HG03159 (cell line): ENCODE results near the gene IL9.

Experiments used
- ATAC-seq: cut with Tn5 transposase; IDR thresholded peaks from one replicate; pipeline ENCODE4 v1.9.1; 2021; ENCODE audit warnings: mild to moderate bottlenecking, moderate library complexity; ENCODE audit not compliant: unreplicated experiment

The IL9 gene

GRCh38 chr5:135895474-135896006 is at the start of gene IL9:
Gene IL9, minus strand, starts transcription at chr5:135895841. Its CDS starts 25 bp downstream, at chr5:135895816.
- ATAC-seq = no peak

GRCh38 chr5:135944967-135945560 is 49.4 kb upstream of the IL9 start:
- ATAC-seq = no peak

- ATAC-seq = no peak
These were observed 48.9 kb upstream of the IL9 start for GRCh38 chr5:135944564-135944963.

GRCh38 chr5:135942202-135942771 is 46.6 kb upstream of the IL9 start:
- no peak for ATAC-seq

GRCh38 chr5:135941711-135942110 is 46.1 kb upstream of the IL9 start:
- ATAC-seq = no peak

GRCh38 chr5:135937245-135937911 is 41.7 kb upstream of the IL9 start:
- no peak for ATAC-seq

- no peak for ATAC-seq
These were observed 39.3 kb upstream of the IL9 start for GRCh38 chr5:135934939-135935338.

GRCh38 chr5:135930949-135931295 is 35.3 kb upstream of the IL9 start:
- ATAC-seq = no peak

- ATAC-seq = no peak
These were observed 34.6 kb upstream of the IL9 start for GRCh38 chr5:135930029-135930948.

- no peak for ATAC-seq
These were observed 25.7 kb upstream of the IL9 start for GRCh38 chr5:135921388-135921787.

- no peak for ATAC-seq
These were observed 24.6 kb upstream of the IL9 start for GRCh38 chr5:135920199-135920598.

GRCh38 chr5:135916638-135917263 is 21.1 kb upstream of the IL9 start:
- ATAC-seq = no peak

GRCh38 chr5:135915466-135916001 is 19.9 kb upstream of the IL9 start:
- no peak for ATAC-seq

- ATAC-seq = no peak
These were observed 18.3 kb upstream of the IL9 start for GRCh38 chr5:135913713-135914626.

- ATAC-seq = no peak
These were observed 9.5 kb upstream of the IL9 start for GRCh38 chr5:135905144-135905543.

- ATAC-seq = no peak
These were observed 6.0 kb upstream of the IL9 start for GRCh38 chr5:135901633-135902032.

GRCh38 chr5:135900276-135900675 is 4.6 kb upstream of the IL9 start:
- ATAC-seq = no peak

GRCh38 chr5:135898651-135899050 is 3.0 kb upstream of the IL9 start:
- ATAC-seq = no peak

- ATAC-seq = no peak
These were observed 852 bp downstream of the IL9 start for GRCh38 chr5:135894789-135895188.
